ENCODE measurements around the gene FAM181A.

FAM181A gene

DNA sequence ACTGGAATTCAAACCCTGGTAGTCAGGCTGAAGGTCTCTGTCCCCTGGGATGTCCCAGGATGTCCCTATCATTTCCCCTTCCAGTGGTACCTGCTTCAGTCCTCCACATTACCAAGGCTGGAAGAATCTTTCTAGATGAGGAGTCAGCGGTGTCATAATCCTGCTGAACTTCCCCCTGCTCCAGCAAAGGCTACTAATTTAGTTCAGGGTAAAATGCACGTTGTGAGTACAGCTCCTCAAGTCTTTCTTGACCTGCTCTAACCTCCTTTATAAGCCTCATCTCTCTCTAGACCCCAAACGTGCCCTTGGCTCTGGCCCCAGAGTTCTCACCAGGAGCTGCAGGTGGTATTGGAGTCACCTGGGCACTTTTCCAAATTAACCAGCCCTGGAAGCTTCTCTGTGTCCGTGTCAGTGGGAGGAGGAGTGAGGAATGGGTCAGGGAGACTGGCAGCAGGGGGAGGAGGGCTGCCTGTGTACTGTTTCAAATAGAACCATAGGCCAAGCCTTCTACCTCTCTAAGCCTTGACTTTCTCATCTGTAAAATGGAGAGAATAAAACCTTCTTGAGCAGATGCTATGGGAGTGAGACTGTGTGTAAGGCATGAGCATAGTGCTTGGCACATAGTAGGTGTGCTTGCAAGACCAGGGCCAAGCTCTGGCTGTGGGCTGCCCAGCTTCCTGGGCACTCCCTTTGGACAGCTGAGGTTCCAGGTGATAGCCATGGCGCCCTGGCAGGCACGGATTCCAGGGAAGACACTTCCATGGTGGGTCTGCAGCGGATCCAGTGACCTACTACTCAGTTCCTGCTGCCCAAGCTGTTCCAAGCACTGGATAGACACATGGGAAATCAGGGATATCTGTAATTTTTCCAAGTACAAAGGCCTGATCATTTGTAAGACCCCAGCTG lies 24.7 kb downstream of the FAM181A start:
- no peak for DNase-seq

DNA sequence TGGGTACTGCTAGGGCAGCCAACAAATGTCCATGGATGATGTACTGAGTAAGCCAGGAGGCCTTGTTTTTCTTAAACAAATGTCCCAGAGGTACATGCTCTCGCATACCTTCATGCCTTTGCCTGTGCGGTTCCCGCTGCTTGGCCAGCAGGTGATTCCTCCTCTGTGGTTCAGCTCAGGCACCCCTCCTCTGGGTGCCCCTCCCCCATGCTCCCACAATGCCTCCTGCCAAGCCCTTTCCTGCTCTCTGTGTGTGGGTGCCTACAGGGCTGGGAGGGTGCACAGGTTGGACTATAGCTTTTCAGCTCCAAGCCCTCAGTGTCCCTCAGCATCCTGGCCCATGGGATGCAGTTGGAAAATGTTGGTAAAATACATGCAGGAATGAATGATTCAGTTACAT lies 25.7 kb downstream of the FAM181A start:
- DNase-seq, result no peak

DNA sequence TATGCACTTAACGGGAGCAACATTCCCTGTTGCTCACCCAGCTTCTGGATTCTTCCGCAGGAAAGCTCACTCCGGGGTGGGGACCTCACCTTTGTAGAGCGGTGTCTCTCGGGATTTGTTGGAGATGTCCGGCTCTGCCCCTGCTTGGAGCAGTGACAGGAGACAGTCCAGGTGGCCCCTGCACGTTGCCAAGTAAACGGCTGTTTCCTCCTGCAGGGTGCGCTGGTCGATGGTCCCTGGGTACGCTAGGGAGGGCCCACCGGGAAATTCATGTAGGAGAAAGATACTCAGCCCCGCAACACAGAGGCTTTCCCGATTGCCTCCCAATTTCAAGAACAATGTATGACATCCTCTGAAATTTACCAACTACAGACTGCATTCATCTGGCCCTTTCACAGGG lies 26.1 kb downstream of the FAM181A start:
- DNase-seq, result no peak

DNA sequence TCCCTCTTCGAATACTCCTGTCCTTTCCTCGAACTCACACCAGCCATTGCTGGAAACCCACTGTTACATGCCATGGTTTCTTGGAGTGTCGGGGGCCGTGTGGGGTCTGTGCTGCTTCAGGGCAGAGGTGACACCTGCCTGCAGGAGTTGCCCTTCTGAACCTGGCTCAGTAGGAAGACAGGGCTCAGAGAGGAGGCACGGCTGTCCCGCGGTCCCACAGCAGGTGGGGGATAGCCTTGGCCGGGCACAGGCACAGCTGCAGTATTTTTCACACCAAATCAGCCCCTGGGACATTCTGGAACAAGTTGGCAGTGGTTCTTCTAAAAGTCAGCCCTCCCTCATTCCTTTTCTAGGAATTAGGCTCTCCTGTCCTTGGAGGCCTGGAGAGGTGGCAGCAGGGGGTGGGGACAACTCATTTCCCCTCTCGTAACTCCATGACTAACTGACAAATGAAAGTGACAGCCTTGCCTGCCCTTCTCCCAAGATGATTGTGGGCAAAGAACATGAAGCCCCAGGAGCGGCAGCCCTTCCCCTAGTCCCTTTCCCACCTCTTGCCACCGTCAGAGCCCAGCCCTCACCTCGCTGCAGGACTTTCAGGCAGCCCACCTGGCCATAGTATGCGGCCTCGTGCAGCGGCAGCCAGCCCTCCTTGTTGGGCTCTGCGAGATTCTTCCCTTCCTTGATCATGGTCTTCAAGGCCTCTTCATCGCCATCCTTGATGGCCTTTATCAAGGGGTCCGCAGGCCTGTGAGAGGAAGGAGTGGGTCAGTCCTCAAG lies 26.8 kb downstream of the FAM181A start:
- no peak for DNase-seq

DNA sequence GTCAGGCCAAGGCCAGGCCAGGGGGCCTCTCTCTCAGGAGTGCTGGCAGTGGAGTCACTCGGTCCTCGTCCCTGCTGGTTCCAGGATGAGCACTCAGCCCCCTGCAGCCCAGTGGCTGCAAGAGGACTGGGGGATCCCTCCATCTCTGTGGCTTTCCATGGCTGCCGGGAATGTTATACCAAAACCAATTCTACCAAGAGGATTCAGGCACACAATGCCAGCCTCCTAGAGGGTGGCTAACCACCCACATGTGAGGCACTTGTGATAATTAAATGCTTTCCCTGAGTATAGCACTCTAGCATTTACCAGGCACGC lies 27.3 kb downstream of the FAM181A start:
- no peak for DNase-seq

DNA sequence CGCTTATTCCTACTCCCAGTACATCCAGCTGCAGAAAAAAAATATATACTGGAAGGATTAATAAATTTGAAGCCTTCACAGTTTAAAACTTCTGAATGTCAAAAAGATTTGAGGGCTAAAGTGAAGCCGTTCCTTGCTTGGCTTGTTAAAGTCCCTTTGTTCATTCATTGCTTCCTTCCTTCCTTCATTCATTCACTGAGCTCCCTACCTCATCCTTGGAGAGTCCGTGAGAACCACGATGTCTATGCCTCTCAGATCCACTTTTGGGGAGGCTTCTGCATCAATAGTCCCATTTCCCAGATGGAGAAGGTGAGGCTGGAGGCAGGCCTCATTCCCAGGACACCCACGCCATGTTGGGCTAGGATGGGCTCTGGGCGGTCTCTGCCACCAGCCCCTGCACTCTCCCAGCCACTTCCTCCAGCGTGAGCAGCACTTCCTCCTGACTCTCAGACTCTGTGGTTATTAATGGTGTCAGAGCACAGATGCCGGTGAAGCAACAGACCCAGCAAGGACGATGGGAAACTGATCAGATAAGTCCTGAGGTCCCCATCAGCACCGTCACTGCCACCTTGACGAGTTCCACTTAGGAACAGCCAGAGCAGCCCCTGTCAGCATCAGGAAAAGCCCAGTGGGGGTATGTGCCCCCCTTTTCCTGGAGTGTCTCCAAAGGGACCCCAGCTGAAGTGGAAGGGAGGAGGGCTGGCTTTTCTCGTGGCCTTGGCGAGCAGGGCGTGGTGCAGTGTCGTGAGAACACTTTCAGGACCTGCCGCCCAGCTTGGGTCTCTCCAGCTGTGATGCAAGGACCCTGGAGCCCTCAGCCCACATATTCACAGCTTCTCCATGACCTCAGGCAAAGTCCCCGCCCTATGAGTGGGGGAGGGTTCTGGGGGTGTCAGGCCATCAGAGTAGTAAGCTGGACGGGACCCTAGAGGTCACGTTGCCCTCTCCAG lies 28.0 kb downstream of the FAM181A start:
- DNase-seq, result no peak

DNA sequence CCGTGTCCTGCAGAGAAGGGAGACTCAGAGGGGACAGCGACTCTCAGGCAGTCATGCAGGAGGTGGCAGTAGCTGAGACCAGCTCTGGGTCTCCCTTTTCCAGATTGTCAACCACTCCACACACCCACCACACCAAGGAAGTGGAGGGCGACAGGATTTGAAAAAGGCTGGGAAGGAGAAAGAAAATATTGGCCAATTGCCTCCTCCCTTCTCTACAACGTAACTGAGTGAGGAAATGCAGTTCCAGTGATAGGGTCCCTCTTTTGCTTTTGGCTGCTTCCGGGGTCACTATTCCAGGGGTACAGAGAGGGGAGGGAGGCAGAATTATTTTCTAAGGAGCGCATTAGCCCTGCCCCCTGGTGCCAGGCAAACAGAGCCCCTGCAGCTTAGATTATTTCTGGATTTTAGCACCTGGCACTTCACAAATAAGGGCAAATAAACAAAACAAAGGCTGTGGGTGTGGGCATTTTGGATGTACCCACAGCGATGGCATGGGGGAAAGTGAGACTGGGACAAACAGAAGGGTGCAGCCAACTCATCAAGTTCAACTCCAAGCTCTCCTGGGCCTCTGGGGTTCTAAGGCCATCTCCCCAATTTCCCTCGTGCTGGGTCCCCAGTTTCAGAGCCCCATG lies 28.8 kb downstream of the FAM181A start:
- DNase-seq, result no peak

DNA sequence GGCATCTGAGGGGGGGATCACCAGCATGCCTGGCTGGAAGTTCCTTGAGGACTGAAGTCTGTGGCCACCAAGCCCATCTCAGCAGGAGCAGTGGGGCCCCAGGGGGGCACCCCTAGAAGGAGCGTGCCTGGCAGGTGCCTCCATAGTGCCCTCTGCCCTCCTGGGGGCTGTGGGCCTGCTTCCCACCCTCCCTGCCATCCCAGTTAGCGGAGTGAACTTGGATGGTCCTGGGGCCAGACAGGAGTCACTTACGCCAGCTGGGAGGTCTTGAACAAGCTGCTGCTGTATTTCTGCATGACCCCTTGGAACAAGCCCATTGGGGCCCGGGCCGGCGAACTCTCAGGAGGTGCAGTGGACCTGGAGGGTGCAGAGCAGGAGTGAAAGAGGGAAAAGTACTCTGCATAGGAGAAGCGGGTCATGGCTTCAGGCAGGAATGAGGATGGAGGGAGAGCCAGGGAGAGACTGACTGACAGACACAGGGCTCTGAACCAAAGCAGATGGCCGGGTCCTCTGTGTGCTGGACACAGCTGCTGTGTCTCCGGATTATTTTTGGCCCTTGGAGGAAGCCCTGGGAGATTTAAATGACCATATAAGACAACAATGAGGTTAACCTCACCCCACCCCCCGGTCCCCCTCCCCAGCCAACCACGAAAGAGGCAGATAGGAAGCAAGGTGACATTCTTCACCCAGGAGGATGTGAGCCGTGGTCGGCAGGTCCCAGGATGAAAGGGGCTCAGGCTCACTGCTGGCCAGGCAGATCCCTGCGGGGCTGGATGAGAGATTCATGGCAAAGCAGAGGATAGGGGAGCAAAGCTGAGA lies 29.6 kb downstream of the FAM181A start:
- no peak for DNase-seq

DNA sequence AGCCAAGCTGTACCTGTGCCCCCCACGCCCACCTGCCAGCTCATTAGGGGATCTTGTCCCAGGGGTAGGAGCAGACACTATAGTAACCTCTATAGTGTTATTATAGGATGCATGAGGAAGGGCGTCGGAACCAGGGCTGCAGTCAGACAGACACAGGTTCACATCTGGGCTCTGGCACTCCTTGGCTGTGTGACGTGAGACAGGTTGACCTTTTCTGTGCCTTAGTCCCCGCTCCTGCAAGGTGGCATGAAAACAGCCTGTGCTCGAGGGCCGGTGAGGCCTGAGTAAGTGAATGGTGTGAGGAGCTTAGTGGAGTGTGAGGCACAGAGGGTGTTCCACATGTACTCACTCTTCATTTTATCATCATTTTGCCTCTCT lies 30.2 kb downstream of the FAM181A start:
- DNase-seq, result no peak

DNA sequence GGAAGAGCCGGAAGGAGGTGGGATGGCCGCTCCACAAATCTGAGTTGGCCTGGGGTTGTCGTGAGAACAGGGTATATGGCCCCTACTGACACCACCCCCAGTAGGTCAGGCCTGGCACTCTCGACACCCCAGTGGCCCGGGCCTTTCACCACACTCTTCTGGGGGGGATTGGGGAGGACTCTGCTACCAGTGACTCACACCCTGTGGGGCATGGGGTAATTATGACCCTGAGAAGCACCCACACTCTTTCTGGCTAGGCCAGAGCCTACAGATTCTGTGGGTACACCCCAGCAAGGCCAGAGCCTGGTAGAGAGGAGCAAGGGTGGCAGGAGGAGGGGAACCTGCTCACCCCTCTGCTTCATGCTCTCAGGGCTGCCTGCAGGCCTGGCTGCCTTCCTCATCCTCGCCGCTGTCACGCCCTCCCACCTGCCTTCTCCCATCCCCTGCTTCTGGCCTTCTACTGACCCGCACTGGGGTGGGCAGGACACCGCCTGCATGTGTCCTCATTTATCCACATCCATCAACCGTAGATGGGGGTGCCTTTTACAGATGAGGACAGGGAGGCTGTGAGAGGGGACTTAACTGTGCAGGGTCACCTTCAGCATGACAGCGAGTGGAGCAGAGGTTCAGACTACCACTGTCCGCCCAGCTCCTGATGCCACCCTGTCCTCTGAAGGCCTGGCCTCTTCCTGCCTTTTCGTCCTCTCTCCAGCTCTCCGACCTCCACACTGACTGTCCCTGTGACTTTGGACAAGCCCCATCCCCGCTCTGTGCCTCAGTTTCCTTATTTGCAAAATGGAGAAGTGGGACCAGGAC lies 30.8 kb downstream of the FAM181A start:
- no peak for DNase-seq

DNA sequence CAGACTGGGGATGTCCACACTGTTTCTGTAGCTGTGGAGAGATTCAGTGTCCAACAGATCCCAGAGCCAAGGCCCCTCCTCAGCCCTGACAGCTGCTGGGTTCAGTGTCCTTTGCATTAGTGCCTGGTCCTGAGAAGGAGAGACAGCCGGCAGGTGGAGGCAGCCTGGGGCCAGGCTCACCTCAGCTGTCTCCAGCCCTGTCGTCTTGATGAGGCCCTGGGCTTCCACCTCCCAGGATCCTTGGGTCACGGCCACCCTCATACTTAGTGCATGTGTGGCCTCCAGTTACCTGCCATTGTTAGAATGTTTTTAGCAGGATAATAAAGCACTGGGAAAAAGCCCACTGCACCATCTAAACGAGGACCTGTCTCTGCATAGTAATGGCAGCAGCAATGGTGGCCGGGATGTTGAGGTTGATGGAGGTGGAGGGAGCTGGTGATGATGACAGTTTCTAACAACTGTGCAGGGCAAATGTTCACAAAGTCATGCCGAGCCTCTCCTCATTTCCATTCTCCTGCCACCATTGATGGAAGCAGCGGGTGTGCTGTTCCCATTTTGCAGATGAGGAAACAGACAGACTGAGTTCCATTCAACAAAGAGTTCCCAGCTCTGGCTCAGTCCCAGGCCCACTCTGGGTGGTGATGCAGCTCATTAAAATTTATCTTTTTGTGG lies 31.6 kb downstream of the FAM181A start:
- DNase-seq, result no peak

DNA sequence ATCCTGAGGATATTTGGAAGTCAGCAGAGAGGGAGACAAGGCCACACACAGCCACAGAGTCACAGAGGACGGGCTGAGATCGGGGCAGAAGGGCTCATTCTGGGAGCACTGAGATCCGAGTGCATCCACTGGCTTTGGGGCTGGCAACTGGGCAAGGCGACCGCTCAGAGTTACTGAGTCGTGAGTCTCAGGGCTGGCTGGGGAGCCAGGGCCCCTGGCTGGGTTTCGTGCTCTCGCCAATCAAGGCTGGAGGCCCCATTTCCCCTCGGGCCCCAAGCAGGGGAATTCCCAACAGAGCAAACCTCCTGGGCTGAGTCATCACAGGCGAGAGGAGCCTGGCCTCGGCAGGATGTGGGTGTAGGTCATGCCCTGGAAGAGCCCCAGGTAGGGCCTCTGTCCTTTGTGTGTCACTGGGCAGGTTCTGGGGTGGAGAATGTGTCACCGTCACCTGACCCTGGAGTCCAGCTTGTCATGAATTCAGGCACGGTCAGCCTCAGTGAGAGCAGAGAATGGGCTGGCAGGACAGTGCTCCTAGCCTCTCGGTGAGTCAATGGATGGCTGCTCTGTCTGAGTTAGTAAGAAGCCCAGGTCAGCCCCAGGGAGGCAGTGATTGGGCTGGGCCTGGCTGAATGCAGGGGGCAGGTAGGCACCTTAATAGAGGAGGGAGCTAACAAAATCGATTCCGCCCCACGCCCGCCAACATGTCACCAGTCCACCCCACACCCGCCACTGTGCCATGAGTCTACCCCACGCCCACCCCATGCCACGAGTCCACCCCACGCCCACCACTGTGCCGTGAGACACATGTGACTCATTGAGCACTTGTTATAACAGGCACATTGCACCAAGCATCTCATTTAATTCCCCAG lies 32.3 kb downstream of the FAM181A start:
- peak; percentile 86 to 93 for DNase-seq

DNA sequence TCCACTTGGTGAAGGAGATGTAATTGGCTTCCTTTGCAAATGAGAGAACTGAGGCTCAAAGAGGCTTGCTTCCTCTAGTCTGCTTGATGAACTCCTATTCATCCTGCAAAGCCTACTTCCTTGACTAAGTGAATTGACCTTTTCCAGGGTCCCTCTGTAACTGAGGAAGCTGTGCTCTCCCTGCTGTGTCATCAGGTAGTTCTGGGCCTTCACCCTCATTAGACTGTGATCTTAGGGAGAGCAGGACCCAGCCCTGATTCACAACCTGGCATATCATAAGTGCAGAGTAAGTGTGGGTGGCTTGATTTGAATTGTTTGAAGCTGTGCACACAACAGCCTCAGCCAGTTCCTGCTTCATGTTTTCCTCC lies 32.9 kb downstream of the FAM181A start:
- no peak for DNase-seq

DNA sequence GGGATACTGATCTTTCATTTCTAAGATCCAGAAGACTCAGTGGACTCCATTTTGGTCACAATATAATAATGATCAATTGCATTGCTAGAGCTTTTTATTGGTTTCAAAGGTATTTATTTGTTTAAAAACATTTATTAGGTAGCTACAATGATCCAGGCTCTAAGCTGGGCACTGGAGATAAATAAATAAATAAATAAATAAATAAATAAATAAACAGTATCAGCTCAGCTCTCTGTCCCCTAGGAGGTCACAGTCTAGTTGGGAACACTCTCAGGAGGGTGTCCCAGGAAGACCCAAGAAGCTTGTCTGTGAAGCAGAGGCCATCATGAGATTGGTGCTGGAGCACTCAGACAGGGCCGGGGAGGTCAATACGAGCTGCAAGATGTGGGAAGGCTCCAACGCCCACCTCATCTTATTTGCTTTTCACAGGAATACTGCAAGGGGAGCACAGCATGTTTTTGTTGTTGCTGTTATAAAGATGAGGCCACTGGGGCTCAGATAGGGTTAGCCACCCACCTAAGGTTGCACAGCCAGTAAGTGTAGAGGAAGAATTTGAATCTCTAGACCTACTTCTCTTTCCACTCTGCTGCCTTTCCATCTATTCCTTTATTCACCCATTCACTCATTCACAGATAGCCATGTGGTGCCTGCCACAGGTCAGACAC lies 33.8 kb downstream of the FAM181A start:
- DNase-seq, result no peak

DNA sequence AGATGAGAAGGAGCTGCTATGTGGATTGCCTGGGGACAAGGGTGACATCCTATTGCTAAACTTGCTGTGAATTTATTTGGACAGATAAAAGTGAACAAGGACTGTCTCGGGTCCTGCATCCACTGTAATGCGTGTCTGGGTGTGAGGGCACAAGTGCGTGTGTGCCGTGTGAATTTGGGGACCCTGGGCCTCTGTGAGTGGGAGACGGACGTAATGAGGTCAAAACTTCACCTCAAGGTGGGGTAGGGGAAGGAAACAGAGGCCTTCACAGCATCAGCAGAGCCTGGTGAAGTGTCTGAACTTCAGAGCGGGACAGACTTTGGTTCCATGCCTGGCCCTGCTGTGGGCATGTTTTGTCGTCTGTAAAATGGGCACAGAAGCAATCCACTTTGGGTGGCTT lies 34.5 kb downstream of the FAM181A start:
- no peak for DNase-seq

DNA sequence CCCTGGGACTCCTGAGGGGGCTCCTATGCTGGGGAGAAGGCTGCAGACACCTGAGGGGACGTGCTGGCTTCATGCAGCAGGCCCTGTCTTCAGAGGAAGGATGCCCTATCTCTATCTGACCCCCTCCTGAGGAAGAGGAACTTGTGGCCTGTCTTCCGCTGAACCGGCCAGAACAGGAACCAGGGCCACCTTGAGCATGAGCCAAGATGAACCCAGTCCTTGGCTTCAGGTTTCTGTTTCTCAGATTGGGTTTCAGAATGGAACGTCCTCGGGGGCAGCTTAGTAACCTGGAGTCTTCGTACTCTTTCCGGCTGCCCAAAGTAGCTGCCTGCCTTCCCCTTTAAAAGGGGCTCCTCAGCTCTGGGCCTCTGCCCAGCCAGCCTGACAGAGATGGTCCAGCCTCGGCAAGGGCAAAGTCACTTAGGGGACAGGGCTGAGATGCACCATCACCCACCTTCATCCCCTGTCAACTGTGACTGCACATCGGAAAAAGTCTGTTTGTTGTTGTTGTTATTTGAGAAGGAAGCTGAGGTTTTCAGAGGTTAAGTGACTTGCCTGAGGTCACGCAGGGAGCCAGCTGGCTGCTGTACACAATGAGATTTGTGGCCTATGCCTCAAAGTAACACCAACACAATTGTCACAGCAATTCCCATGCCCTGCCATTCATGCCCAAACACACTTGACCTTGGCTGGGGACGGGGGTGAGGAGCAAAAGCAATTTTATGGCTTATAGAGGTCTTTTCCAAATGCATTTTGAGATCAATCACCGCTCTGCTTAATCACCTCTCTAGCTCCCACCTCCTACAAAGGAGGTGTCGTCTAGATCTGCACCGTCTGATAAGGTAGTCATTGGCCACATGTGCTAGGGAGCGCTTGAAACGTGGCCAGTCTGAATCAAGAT lies 35.8 kb downstream of the FAM181A start:
- DNase-seq, result no peak

DNA sequence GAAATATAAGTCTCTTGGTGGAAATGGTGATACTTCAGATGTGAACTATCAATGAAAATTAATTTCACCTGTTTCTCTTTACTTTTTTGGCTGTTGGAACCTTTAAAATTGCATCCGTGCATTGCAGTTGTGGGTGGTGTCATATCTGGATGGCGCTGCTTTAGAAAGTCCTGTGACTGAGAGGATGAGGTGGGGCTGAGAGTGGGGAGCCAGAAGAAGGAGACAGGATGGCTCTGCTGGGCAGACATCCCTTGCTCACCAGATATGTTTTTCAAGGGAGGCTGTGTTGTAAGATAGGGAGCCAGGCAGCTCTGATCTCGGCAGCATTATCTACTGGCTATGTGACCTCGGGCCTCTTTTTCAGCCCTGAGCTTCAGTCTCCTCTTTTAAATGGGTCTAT lies 36.5 kb downstream of the FAM181A start:
- no peak for DNase-seq

DNA sequence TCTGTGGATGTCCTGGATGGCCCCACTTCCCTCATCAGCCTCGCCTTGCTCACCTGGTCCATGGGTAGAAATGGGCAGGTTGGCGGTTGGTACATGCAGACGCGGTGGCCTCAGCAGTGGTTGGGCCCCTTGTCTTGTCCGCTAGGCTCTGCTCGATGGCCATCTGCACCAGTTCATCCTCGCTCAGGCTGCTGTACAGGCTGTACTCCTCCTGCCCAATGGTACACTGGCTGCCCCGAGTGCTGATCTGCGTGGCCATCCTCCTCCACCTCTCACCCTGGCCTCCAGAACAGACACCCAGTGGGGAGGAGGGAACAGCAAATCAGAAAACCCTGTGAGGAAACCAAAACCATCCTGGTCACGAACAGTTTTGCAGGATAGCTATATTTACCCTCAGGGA lies 37.1 kb downstream of the FAM181A start:
- DNase-seq, result no peak
